ENCODE results near the gene RAD51C. TPM values are rescaled to one million over a fixed set of nuclear protein-coding genes. Genes with fewer than 3 reads are reported as not detected.

The RAD51C gene
- total and polyA plus RNA-seq, 9 of the 15 experiments (the other 6 are each of a cell fraction or from before 2014, with no cell fraction given) = 93.9 to 341 (median 135) TPM

- TF ChIP-seq ZBTB2 (IDR thresholded peaks at IDR 0.05) (peak; percentile 96), ZNF77 (CRISPR knock-in tag; IDR thresholded peaks at IDR 0.05) (no peak), KDM5B (IDR thresholded peaks at IDR 0.05; ENCODE audit: insufficient replicate concordance, low read depth, low read length) (peak; percentile 95), ZBED1 (IDR thresholded peaks at IDR 0.05) (peak; percentile 54), ELK1 (CRISPR knock-in tag; IDR thresholded peaks at IDR 0.05) (no peak), ARID3B (CRISPR knock-in tag; IDR thresholded peaks at IDR 0.05; ENCODE audit: borderline replicate concordance) (no peak), THRA (IDR thresholded peaks at IDR 0.05) (no peak), TARDBP (IDR thresholded peaks at IDR 0.05) (peak; percentile 5; the same call in 1 of the 2 replicates), HSF4 (CRISPR knock-in tag; IDR thresholded peaks at IDR 0.05; ENCODE audit: borderline replicate concordance) (no peak), ZMIZ1 (IDR thresholded peaks at IDR 0.05; ENCODE audit: low read depth in 2 of 2, low read length in 2 of 2) (no peak), PRPF4 (IDR thresholded peaks at IDR 0.05; ENCODE audit: insufficient read depth, low read depth, low read length, poor library complexity, severe bottlenecking) (no peak), SIX5 (IDR thresholded peaks at IDR 0.05; ENCODE audit: borderline replicate concordance in 1 of 2, insufficient read depth in 1 of 2, low read depth in 1 of 2, low read length in 2 of 2) (no peak), RNF219 (CRISPR knock-in tag; IDR thresholded peaks at IDR 0.05) (no peak)
These were observed at the start of gene RAD51C (continued) for GRCh38 chr17:58692239-58693055.

Measured in K562 (cell line).